H1 (cell line): ENCODE results near the gene SLC4A9. TPM values are rescaled to one million over a fixed set of nuclear protein-coding genes. Genes with fewer than 3 reads are reported as not detected.

Experiments used
- CTBP2 ChIP-seq: IDR thresholded peaks from 2 replicates; pipeline ENCODE4 v1.7.0; 2011; ENCODE audit warnings: borderline replicate concordance, mild to moderate bottlenecking, moderate library complexity, mixed read lengths, low read length; ENCODE audit not compliant: insufficient read depth, insufficient read length
- SUZ12 ChIP-seq: fragments of 200-600 bp; sonication (generic); IDR thresholded peaks from 2 replicates; pipeline ENCODE4 v1.6.1; 2012; ENCODE audit warnings: mild to moderate bottlenecking, inconsistent platforms, low read length, moderate library complexity, mixed read lengths
- polyA plus RNA-seq, 7 experiments: library from polyadenylated mRNA; depleted of rRNA in 3 of 7; stranded (reverse) in 5 of 7; unstranded in 2 of 7; fragments of >200 nt in 5 of 7; fragments of 200-250 nt in 2 of 7; gene quantifications; 1 replicate in 5 of 7; 2 replicates in 1 of 7; 4 replicates in 1 of 7; pipeline versions ENCODE4 v1.2.1 to v1.2.3, GENCODE V29; 2011 to 2013; ENCODE audit warnings: missing spikeins in 2 of 7, mixed read lengths in 2 of 7
- total RNA-seq: library from RNA; stranded (reverse); fragmentation: NEBNext Ultra II Directional; extraction: Animal tissue kit (Norgen Biotek cat#: 25700); gene quantifications from 2 replicates; pipeline ENCODE4 v1.2.1, GENCODE V29; 2021

Gene SLC4A9
- total and polyA plus RNA-seq, 2 of the 8 experiments (the other 6 are each of a cell fraction or from before 2014, with no cell fraction given): 0.15 to 0.28 TPM

DNA sequence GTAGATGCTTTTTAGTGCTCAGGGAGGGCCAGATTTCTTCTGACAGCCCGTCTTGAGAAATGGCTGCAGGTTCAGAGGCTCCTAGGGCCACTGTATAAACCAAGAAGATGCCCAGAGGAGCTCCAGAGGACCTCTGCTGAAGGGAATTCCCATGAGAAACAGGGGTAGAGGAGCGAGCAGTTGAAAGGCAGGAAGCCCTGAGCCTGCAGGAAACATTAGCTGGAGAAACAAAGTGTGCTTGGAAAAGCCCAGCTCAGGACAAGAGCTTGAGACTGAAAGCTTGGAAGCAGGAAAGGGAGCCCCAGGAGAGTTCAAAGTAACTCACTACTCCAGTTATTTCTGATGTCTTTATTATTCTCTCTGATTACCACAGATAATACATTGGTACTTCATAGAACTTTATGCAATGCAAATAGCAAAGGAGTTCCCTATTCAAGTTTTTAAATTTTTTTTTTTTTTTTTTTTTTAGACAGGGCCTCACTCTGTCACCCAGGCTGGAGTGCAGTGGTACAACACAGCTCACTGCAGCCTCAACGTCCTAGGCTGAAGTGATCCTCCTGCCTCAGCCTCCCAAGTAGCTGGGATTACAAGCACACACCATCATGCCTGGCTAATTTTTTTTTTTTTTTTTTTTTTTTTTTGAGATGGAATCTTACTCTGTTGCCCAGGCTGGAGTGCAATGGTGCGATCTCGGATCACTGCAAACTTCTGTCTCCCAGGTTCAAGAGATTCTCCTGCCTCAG, 30.1 kb upstream of the SLC4A9 start (continued):
- TF ChIP-seq CTBP2 (no peak), SUZ12 (no peak)
